GM12878 (cell line): Measurements from ENCODE around the gene MUSTN1. TPM values are rescaled to one million over a fixed set of nuclear protein-coding genes. Genes with fewer than 3 reads are reported as not detected.

Experiments
- ATAC-seq: fragments of 200-7000 bp; cut with Tn5 transposase; 3 replicates; pipeline ENCODE4 v1.9.1; 2020; ENCODE audit warnings: mild to moderate bottlenecking, moderate library complexity
- BruUV-seq: library from RNA; stranded (reverse); fragments of 400-500 nt; replicated peaks from 2 replicates; lab custom pipeline; 2021; lab: Mats Ljungman, UMichigan
- CTCF ChIA-PET: fragments of 300-600 bp; sonication (Branson Sonifier 250); formaldehyde crosslinking; extraction: SDS; loops from one replicate; lab custom pipeline; 2021; ENCODE audit warnings: inconsistent platforms; lab: Yijun Ruan, JAX
- POLR2A ChIA-PET: fragments of 350-600 bp; formaldehyde crosslinking; extraction: SDS; loops from one replicate; lab custom pipeline; 2021; ENCODE audit warnings: inconsistent platforms; lab: Charles Lee
- RAD21 ChIA-PET: fragments of 300-600 bp; sonication (Branson Sonifier 250); formaldehyde crosslinking; loops from one replicate; lab custom pipeline; 2023; ENCODE audit warnings: antibody characterized with exemption; ENCODE audit not compliant: unreplicated experiment; lab: Charles Lee
- SMC1A ChIA-PET: fragments of 300-600 bp; sonication (Branson Sonifier 250); formaldehyde crosslinking; loops from one replicate; lab custom pipeline; 2023; ENCODE audit not compliant: unreplicated experiment, uncharacterized antibody; lab: Charles Lee
- DNase-seq: peaks from one replicate; pipeline ENCODE4 v3.0.0-alpha.2; 2011; ENCODE audit warnings: low read depth, low spot score
- FAIRE-seq: peaks from 3 replicates; lab custom pipeline; 2011; peaks lifted over from hg19 to GRCh38; lab: Jason Lieb, UNC
- H2AFZ ChIP-seq: 2 replicates; pipeline ENCODE4 v1.6.0; 2011; ENCODE audit warnings: low read depth, low read length, control low read depth; ENCODE audit not compliant: control insufficient read depth
- H3K27ac ChIP-seq: 2 replicates; pipeline ENCODE4 v1.5.1; 2011; ENCODE audit warnings: control low read depth; ENCODE audit not compliant: control insufficient read depth, insufficient read depth
- H3K27me3 ChIP-seq, 2 experiments: replicated peaks in 1 of 2; 2 replicates each; pipeline versions ENCODE4 v1.6.0 to v1.6.1; 2011; ENCODE audit warnings: low read length in 1 of 2; ENCODE audit not compliant: control insufficient read depth in 2 of 2, insufficient read depth in 2 of 2
- H3K36me3 ChIP-seq, 2 experiments: 2 replicates each; pipeline ENCODE4 v1.5.1; 2011; ENCODE audit warnings: low read length in 1 of 2; ENCODE audit not compliant: control insufficient read depth in 2 of 2, insufficient read depth in 2 of 2
- H3K4me1 ChIP-seq: 2 replicates; pipeline ENCODE4 v1.6.1; 2011; ENCODE audit warnings: mild to moderate bottlenecking, low read length, moderate library complexity, mixed read lengths; ENCODE audit not compliant: control insufficient read depth, insufficient read depth
- H3K4me2 ChIP-seq: 2 replicates; pipeline ENCODE4 v1.6.0; 2011; ENCODE audit warnings: control low read depth; ENCODE audit not compliant: control insufficient read depth, insufficient read depth
- H3K4me3 ChIP-seq: fragments of 200-600 bp; sonication (generic); 2 replicates; pipeline ENCODE4 v1.5.1; 2016
- H3K79me2 ChIP-seq: 2 replicates; pipeline ENCODE4 v1.6.0; 2011; ENCODE audit warnings: low read length; ENCODE audit not compliant: control insufficient read depth, insufficient read depth
- H3K9ac ChIP-seq: 2 replicates; pipeline ENCODE4 v1.8.0; 2011; ENCODE audit warnings: low read length, control low read depth, mixed read lengths; ENCODE audit not compliant: control insufficient read depth, insufficient read depth
- H3K9me3 ChIP-seq: replicated peaks from 3 replicates; pipeline ENCODE4 v1.5.1; 2011; ENCODE audit warnings: mild to moderate bottlenecking, low read length; ENCODE audit not compliant: control insufficient read depth, insufficient read depth
- H4K20me1 ChIP-seq: 2 replicates; pipeline ENCODE4 v1.6.0; 2011; ENCODE audit not compliant: control insufficient read depth, insufficient read depth
- CHD1 ChIP-seq: IDR thresholded peaks from 2 replicates; pipeline ENCODE4 v1.6.1; 2012; ENCODE audit warnings: low read depth, low read length, improper control_type of control experiment
- NFIC ChIP-seq: IDR thresholded peaks from 2 replicates; pipeline ENCODE4 v1.6.1; 2012; ENCODE audit warnings: low read depth, mild to moderate bottlenecking, inconsistent platforms, low read length, moderate library complexity
- WGBS: methylation state at CpG from one replicate; pipeline ENCODE4 v1.1.6; 2016; ENCODE audit warnings: low lambda C conversion rate; ENCODE audit not compliant: insufficient replicate concordance, insufficient coverage; ENCODE audit errors: missing lambda C conversion rate; 5-methylcytosine and 5-hydroxymethylcytosine counted together
- in situ Hi-C: fragments of 300-500 bp; cut with MboI; formaldehyde crosslinking; loops from 9 replicates; pipeline ENCODE4 v1.14.3; 2018; ENCODE audit warnings: mixed read lengths
- intact Hi-C: fragments of 100-400 bp; cut with micrococcal nuclease; formaldehyde crosslinking; loops from one replicate; pipeline ENCODE4 v1.14.2; 2022; ENCODE audit not compliant: unreplicated experiment
- polyA plus RNA-seq, 11 experiments: library from polyadenylated mRNA; depleted of rRNA in 4 of 11; unstranded in 6 of 11; stranded (reverse) in 5 of 11; fragments of >200 nt; fragmentation: Nextera tagmentation in 4 of 11; fragmentation: Illumina TruSeq in 1 of 11; extraction: Ambion mirVana in 4 of 11; extraction: Trizol in 1 of 11; gene quantifications; 1 replicate in 1 of 11; 2 replicates in 10 of 11; pipeline versions ENCODE4 v1.2.1 to v1.2.3, GENCODE V29; 2011 to 2016; ENCODE audit warnings: inconsistent platforms in 2 of 11, missing spikeins in 2 of 11, low read depth in 1 of 11
- total RNA-seq, 4 experiments: library from RNA; depleted of rRNA in 3 of 4; stranded (reverse); fragments of >200 nt in 3 of 4; fragmentation: Illumina TruSeq in 1 of 4; extraction: Trizol in 1 of 4; gene quantifications; 2 replicates each; pipeline versions ENCODE4 v1.2.1 to v1.2.3, GENCODE V29; 2013 to 2021
- TF ChIP-seq, protein P1 (sequence below): IDR thresholded peaks from 2 replicates; pipeline ENCODE4 v1.6.1; 2012; ENCODE audit warnings: mild to moderate bottlenecking, low read depth, low read length

MUSTN1 gene
- total and polyA plus RNA-seq, 10 of the 15 experiments (the other 5 are each of a cell fraction or from before 2014, with no cell fraction given) = 0.35 to 4.5 (median 1.2) TPM; not detected in 2

DNA sequence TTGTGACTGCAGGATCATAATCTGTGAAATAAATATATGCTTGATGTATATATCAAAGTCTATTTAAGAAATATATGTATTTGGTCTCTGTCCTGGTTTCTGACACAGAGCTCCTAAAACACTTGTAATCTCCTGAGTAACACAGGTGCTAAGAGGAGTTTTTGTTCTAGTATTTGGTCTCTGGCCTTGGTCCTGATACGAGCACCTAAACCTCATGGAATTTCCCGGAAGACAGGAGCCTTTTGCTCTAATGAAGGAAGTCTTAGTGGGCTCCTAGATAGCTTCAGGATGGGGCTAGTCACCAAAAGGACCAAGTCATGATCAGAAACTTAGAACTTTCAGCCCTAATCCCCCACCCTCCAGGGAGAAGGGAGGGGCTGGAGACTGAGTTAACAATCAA, 19.2 kb upstream of the MUSTN1 start:
- peaks cover 10 to 17% of the 10 kb centered on the region in 2 experiments; a peak in 3 of 4 replicates for H3K36me3 ChIP-seq
- ATAC-seq (no peak), DNase-seq (no peak), FAIRE-seq (no peak)
- CTCF ChIA-PET = interaction anchor here (1.4 to 1.9 kb wide), 3 partner anchors 39 to 256 kb away, joined by 3 to 8 read pairs (median 3); no protein-coding TSS in a partner anchor
- no peak overlapping the region for H3K9ac ChIP-seq
- RAD21 ChIA-PET = interaction anchor here (0.8 kb wide), 1 partner anchor 81 kb away, joined by 3 read pairs; no protein-coding TSS in a partner anchor
- SMC1A ChIA-PET = interaction anchor here (1.4 to 2.1 kb wide), 3 partner anchors 39 to 132 kb away, joined by 4 to 7 read pairs (median 5); no protein-coding TSS in a partner anchor
- 100% methylated on average over 2 of the region's 2 CpGs for WGBS
- TF ChIP-seq, protein P1, sequence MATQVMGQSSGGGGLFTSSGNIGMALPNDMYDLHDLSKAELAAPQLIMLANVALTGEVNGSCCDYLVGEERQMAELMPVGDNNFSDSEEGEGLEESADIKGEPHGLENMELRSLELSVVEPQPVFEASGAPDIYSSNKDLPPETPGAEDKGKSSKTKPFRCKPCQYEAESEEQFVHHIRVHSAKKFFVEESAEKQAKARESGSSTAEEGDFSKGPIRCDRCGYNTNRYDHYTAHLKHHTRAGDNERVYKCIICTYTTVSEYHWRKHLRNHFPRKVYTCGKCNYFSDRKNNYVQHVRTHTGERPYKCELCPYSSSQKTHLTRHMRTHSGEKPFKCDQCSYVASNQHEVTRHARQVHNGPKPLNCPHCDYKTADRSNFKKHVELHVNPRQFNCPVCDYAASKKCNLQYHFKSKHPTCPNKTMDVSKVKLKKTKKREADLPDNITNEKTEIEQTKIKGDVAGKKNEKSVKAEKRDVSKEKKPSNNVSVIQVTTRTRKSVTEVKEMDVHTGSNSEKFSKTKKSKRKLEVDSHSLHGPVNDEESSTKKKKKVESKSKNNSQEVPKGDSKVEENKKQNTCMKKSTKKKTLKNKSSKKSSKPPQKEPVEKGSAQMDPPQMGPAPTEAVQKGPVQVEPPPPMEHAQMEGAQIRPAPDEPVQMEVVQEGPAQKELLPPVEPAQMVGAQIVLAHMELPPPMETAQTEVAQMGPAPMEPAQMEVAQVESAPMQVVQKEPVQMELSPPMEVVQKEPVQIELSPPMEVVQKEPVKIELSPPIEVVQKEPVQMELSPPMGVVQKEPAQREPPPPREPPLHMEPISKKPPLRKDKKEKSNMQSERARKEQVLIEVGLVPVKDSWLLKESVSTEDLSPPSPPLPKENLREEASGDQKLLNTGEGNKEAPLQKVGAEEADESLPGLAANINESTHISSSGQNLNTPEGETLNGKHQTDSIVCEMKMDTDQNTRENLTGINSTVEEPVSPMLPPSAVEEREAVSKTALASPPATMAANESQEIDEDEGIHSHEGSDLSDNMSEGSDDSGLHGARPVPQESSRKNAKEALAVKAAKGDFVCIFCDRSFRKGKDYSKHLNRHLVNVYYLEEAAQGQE = peak; percentile 67
- TF ChIP-seq CHD1 = no peak
- TF ChIP-seq NFIC = no peak
- no TSS peak for BruUV-seq
- in situ Hi-C loops (no loop called here), intact Hi-C loops (no loop called here)
- H3K27me3 ChIP-seq = no peaks in the 10 kb centered on the region
- H3K4me3 ChIP-seq = no peak overlapping the region
- no peaks in the 10 kb centered on the region for H3K9me3 ChIP-seq
- no peak overlapping the region for H3K4me2 ChIP-seq
- no peaks in the 10 kb centered on the region for H3K79me2 ChIP-seq
- H4K20me1 ChIP-seq = no peaks in the 10 kb centered on the region
- no peak overlapping the region for H2AFZ ChIP-seq
- POLR2A ChIA-PET = no interaction called here
- H3K4me1 ChIP-seq = no peaks in the 10 kb centered on the region; the same call in 1 of the 2 replicates
- H3K27ac ChIP-seq = no peak overlapping the region
